Vagina (tissue), 2 donors: Measurements from ENCODE around the gene TXNL4A.

ENCODE experiments used
- POLR2A ChIP-seq, 2 donors: fragments of 450-650 bp; IDR thresholded peaks; one replicate each; pipeline ENCODE4 v1.6.1; 2017; ENCODE audit warnings: antibody characterized with exemption in 2 of 2, mild to moderate bottlenecking in 2 of 2, moderate library complexity in 2 of 2
- POLR2AphosphoS5 ChIP-seq, 2 donors: sonication (generic); formaldehyde crosslinking; IDR thresholded peaks; one replicate each; pipeline ENCODE4 v1.9.0; 2017; ENCODE audit warnings: antibody characterized with exemption in 2 of 2, mild to moderate bottlenecking in 2 of 2, low read depth in 1 of 2; ENCODE audit not compliant: insufficient read depth in 1 of 2
- TF ChIP-seq, protein P1 (sequence below), 3 experiments: fragments of 450-650 bp in 2 of 3; fragments of 200-600 bp in 1 of 3; sonication (generic) in 1 of 3; IDR thresholded peaks; one replicate each; pipeline ENCODE4 v1.5.1; 2017 to 2019; ENCODE audit warnings: antibody characterized with exemption in 3 of 3, mild to moderate bottlenecking in 2 of 3, moderate library complexity in 2 of 3

DNA sequence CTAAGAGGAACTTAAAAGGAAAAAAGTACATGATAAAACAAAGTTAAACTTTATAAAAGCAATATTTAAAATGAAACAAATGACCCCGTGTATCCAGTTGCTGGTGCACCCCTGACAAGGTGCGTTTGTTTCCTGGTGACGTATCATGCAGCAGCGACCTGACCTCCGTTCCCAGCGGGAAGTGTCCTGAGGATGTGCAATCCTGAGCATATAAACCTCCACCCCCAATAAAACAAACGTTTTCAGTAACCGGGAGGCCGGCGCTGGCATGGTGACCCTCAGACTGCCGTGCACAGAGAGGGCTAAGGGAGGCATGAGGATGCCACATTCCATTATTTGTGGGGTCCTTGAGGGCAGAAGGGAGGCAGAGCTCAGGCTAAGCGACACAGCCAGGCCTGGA, 51.7 kb downstream of the TXNL4A start:
- TF ChIP-seq, protein P1, sequence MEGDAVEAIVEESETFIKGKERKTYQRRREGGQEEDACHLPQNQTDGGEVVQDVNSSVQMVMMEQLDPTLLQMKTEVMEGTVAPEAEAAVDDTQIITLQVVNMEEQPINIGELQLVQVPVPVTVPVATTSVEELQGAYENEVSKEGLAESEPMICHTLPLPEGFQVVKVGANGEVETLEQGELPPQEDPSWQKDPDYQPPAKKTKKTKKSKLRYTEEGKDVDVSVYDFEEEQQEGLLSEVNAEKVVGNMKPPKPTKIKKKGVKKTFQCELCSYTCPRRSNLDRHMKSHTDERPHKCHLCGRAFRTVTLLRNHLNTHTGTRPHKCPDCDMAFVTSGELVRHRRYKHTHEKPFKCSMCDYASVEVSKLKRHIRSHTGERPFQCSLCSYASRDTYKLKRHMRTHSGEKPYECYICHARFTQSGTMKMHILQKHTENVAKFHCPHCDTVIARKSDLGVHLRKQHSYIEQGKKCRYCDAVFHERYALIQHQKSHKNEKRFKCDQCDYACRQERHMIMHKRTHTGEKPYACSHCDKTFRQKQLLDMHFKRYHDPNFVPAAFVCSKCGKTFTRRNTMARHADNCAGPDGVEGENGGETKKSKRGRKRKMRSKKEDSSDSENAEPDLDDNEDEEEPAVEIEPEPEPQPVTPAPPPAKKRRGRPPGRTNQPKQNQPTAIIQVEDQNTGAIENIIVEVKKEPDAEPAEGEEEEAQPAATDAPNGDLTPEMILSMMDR (IDR thresholded peaks at IDR 0.05) = no peak
- TF ChIP-seq POLR2A (IDR thresholded peaks at IDR 0.05) (no peak), POLR2AphosphoS5 (IDR thresholded peaks at IDR 0.05; ENCODE audit: insufficient read depth in 1 of 2, low read depth in 1 of 2) (no peak)
